ENCODE results near the gene PER2. TPM values are rescaled to one million over a fixed set of nuclear protein-coding genes. Genes with fewer than 3 reads are reported as not detected.

Gene PER2
- total RNA-seq, 2 experiments from 2014 or later: 33.8 to 38.2 TPM

DNA sequence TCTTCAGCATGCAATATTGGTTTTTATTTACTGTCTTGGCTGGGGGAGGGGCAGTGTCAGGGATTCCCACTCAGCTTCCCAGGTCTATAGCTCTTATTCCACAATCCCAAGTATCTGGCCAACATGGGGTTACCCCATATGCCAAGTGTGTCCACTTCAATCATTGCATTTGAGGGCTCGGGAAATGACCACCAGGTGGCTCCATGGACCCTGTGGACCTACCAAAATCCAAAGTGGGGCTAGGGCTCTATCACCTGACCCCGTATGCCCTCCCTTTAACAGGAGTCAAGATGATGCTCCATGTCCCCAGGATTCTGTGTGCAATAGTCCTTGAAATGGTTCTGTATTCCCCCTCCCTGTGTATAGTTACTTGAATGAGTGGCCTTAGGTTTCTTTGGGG, 19.8 kb upstream of the PER2 start:
- Mint-ChIP-seq H3K27ac (no peak overlapping the region), H3K4me3 (no peak overlapping the region), H3K9me3 (no peaks in the 10 kb centered on the region), H3K27me3 (peaks cover 6% of the 10 kb centered on the region), H3K36me3 (ENCODE audit: low read depth) (no peaks in the 10 kb centered on the region), H3K4me1 (ENCODE audit: low read depth) (no peaks in the 10 kb centered on the region)
- ChIA-PET POLR2A (no interaction called here), CTCF (no interaction called here)
- intact Hi-C loops (cut with DNase I, micrococcal nuclease): no loop called here
- ATAC-seq (ENCODE audit: poor library complexity): no peak
- Histone ChIP-seq H3K9me3 (ENCODE audit: control insufficient read depth in 1 of 2, insufficient read depth in 1 of 2, low read length in 2 of 2) (no peaks in the 10 kb centered on the region), H3K27me3 (ENCODE audit: control insufficient read depth in 1 of 2, insufficient read depth in 2 of 2, low read length in 2 of 2) (peaks cover 0 to 6% of the 10 kb centered on the region in 2 experiments), H3K27ac (ENCODE audit: low read depth in 1 of 2, low read length in 2 of 2) (no peak overlapping the region), H3K4me3 (ENCODE audit: low read length) (no peak overlapping the region), H3K4me1 (ENCODE audit: insufficient read depth, low read length) (no peaks in the 10 kb centered on the region), H3K36me3 (ENCODE audit: insufficient read depth, low read length) (no peaks in the 10 kb centered on the region)
- TF ChIP-seq, protein P1, sequence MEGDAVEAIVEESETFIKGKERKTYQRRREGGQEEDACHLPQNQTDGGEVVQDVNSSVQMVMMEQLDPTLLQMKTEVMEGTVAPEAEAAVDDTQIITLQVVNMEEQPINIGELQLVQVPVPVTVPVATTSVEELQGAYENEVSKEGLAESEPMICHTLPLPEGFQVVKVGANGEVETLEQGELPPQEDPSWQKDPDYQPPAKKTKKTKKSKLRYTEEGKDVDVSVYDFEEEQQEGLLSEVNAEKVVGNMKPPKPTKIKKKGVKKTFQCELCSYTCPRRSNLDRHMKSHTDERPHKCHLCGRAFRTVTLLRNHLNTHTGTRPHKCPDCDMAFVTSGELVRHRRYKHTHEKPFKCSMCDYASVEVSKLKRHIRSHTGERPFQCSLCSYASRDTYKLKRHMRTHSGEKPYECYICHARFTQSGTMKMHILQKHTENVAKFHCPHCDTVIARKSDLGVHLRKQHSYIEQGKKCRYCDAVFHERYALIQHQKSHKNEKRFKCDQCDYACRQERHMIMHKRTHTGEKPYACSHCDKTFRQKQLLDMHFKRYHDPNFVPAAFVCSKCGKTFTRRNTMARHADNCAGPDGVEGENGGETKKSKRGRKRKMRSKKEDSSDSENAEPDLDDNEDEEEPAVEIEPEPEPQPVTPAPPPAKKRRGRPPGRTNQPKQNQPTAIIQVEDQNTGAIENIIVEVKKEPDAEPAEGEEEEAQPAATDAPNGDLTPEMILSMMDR (IDR thresholded peaks at IDR 0.05): no peak
- DNase-seq: no peak

DNA sequence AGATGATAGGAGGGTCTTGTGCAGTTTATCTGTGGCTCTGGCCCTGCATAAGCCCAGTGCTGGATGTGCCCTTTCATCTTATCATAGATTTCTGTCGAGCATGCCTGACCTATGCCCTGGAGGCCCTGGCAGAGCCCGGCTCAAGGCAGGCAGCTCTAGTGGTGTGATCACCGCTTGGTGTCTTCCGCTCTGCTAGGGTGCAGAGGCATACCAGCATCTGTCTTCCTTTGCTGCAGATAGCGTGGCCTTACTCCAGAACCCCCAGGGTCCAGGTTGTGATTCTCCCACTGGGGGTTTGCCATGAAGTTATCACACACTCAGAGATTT, 18.2 kb upstream of the PER2 start:
- intact Hi-C loops (cut with DNase I, micrococcal nuclease): no loop called here
- TF ChIP-seq, protein P1 (IDR thresholded peaks at IDR 0.05): no peak
- no peak overlapping the region for H3K27ac Mint-ChIP-seq
- no peak overlapping the region for H3K4me3 Mint-ChIP-seq
- no peaks in the 10 kb centered on the region for H3K9me3 ChIP-seq (ENCODE audit: control insufficient read depth in 1 of 2, insufficient read depth in 1 of 2, low read length in 2 of 2)
- peaks cover 0 to 6% of the 10 kb centered on the region in 2 experiments for H3K27me3 ChIP-seq (ENCODE audit: control insufficient read depth in 1 of 2, insufficient read depth in 2 of 2, low read length in 2 of 2)
- H3K27me3 Mint-ChIP-seq: peaks cover 6% of the 10 kb centered on the region
- H3K9me3 Mint-ChIP-seq: no peaks in the 10 kb centered on the region
- H3K4me1 Mint-ChIP-seq (ENCODE audit: low read depth): no peaks in the 10 kb centered on the region
- no peaks in the 10 kb centered on the region for H3K36me3 ChIP-seq (ENCODE audit: insufficient read depth, low read length)
- ChIA-PET CTCF (no interaction called here), POLR2A (no interaction called here)
- no peaks in the 10 kb centered on the region for H3K36me3 Mint-ChIP-seq (ENCODE audit: low read depth)
- DNase-seq (no peak), ATAC-seq (ENCODE audit: poor library complexity) (no peak)
- no peak overlapping the region for H3K4me3 ChIP-seq (ENCODE audit: low read length)
- H3K4me1 ChIP-seq (ENCODE audit: insufficient read depth, low read length): no peaks in the 10 kb centered on the region
- no peak overlapping the region for H3K27ac ChIP-seq (ENCODE audit: low read depth in 1 of 2, low read length in 2 of 2)

GRCh38 chr2:238305965-238306671, 17.7 kb upstream of the PER2 start:
- Histone ChIP-seq H3K27ac (ENCODE audit: low read depth in 1 of 2, low read length in 2 of 2) (no peak overlapping the region), H3K36me3 (ENCODE audit: insufficient read depth, low read length) (no peaks in the 10 kb centered on the region), H3K4me3 (ENCODE audit: low read length) (no peak overlapping the region), H3K4me1 (ENCODE audit: insufficient read depth, low read length) (no peaks in the 10 kb centered on the region), H3K9me3 (ENCODE audit: control insufficient read depth in 1 of 2, insufficient read depth in 1 of 2, low read length in 2 of 2) (no peaks in the 10 kb centered on the region), H3K27me3 (ENCODE audit: control insufficient read depth in 1 of 2, insufficient read depth in 2 of 2, low read length in 2 of 2) (peaks cover 0 to 6% of the 10 kb centered on the region in 2 experiments)
- peaks cover 6% of the 10 kb centered on the region for H3K27me3 Mint-ChIP-seq
- POLR2A ChIA-PET: no interaction called here
- H3K9me3 Mint-ChIP-seq: no peaks in the 10 kb centered on the region
- TF ChIP-seq, protein P1 (IDR thresholded peaks at IDR 0.05): no peak
- no peaks in the 10 kb centered on the region for H3K36me3 Mint-ChIP-seq (ENCODE audit: low read depth)
- intact Hi-C loops (cut with DNase I, micrococcal nuclease): no loop called here
- no peak overlapping the region for H3K27ac Mint-ChIP-seq
- H3K4me3 Mint-ChIP-seq: no peak overlapping the region
- no peaks in the 10 kb centered on the region for H3K4me1 Mint-ChIP-seq (ENCODE audit: low read depth)
- ATAC-seq (ENCODE audit: poor library complexity) (no peak), DNase-seq (no peak)
- CTCF ChIA-PET: interaction anchor here (0.7 kb wide), 1 partner anchor 44 kb away, joined by 3 read pairs; no protein-coding TSS in a partner anchor

All from CD4-positive, alpha-beta T cell (primary cell).